Body of pancreas (tissue), 4 donors: ENCODE results near the gene KHNYN. TPM values are rescaled to one million over a fixed set of nuclear protein-coding genes. Genes with fewer than 3 reads are reported as not detected.

Source experiments
- ATAC-seq: fragments of 150-250 bp; one replicate; pipeline ENCODE4 v1.9.1; 2016
- DNase-seq, 4 donors: peaks; one replicate each; pipeline ENCODE4 v3.0.0-alpha.2; 2019
- H3K27ac ChIP-seq, 4 donors: fragments of 200-600 bp; sonication (generic); 1 replicate in 3 of 4; 2 replicates in 1 of 4; pipeline versions ENCODE4 v1.5.1 to v1.6.1; 2016 to 2019; ENCODE audit warnings: mild to moderate bottlenecking in 1 of 4, mixed read lengths in 1 of 4, moderate library complexity in 1 of 4
- H3K27me3 ChIP-seq, 2 donors: fragments of 200-600 bp; sonication (generic); one replicate each; pipeline ENCODE4 v1.6.0; 2016; ENCODE audit warnings: mild to moderate bottlenecking in 1 of 2
- H3K36me3 ChIP-seq, 2 donors: fragments of 200-600 bp; sonication (generic); replicated peaks in 1 of 2; 2 replicates each; pipeline ENCODE4 v1.5.1; 2016; ENCODE audit warnings: low read depth in 2 of 2; ENCODE audit not compliant: insufficient read depth in 1 of 2
- H3K4me1 ChIP-seq: fragments of 200-600 bp; sonication (generic); one replicate; pipeline ENCODE4 v1.6.0; 2016
- H3K4me3 ChIP-seq, 2 donors: fragments of 200-600 bp; sonication (generic); 1 replicate in 1 of 2; 2 replicates in 1 of 2; pipeline ENCODE4 v1.5.1; 2016 to 2019
- H3K9me3 ChIP-seq, 3 donors: fragments of 200-600 bp; sonication (generic); 1 replicate in 2 of 3; 2 replicates in 1 of 3; pipeline ENCODE4 v1.5.1; 2016
- POLR2A ChIP-seq, 3 donors: fragments of 450-650 bp; IDR thresholded peaks; one replicate each; pipeline ENCODE4 v1.6.1; 2016; ENCODE audit warnings: antibody characterized with exemption in 3 of 3, mild to moderate bottlenecking in 2 of 3
- WGBS, 2 donors: methylation state at CpG; one replicate each; pipeline ENCODE4 v1.1.5; 2017; 5-methylcytosine and 5-hydroxymethylcytosine counted together
- intact Hi-C: fragments of 100-400 bp; cut with DNase I; formaldehyde crosslinking; loops from one replicate; pipeline ENCODE4 v1.15.1; 2023
- total RNA-seq, 2 donors: library from RNA; depleted of rRNA; stranded (reverse); fragments of >200 nt; gene quantifications; one replicate each; pipeline ENCODE4 v1.1.0, GENCODE V29; 2016
- TF ChIP-seq, protein P1 (sequence below), 7 experiments: fragments of 450-650 bp in 4 of 7; fragments of 200-600 bp in 3 of 7; sonication (generic) in 3 of 7; IDR thresholded peaks; one replicate each; pipeline ENCODE4 v1.5.1; 2016 to 2019; ENCODE audit warnings: antibody characterized with exemption in 7 of 7

The KHNYN gene
- total RNA-seq, 2 donors from 2014 or later = 43.8 TPM

DNA sequence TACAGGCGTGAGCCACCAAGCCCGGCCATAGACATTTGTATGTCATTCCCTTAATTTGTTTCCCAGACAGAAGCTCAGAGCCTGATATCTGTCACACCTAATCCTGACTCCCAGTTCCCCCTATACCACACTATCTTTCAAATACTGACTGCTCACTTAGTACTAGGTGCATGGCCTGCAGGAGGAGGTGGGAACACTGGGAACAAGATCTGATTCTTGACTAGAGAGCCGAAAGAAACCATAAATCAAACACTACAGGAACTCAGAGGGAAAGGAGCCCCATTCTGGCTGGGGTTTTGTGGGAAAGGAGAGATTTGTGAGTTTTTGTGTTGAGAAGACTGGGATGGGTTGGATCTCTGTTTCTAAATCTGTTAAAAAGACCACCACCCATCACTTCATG lies 4.9 kb downstream of the KHNYN start:
- H3K4me1 ChIP-seq = peaks cover 37% of the 10 kb centered on the region

GRCh38 chr14:24435192-24435810 lies 5.5 kb downstream of the KHNYN start:
- Histone ChIP-seq H3K36me3 (peaks cover 9 to 16% of the 10 kb centered on the region in 2 donors), H3K4me1 (peaks cover 43% of the 10 kb centered on the region), H3K9me3 (no peaks in the 10 kb centered on the region), H3K4me3 (no peak overlapping the region), H3K27ac (no peak overlapping the region), H3K27me3 (no peaks in the 10 kb centered on the region)
- TF ChIP-seq, protein P1, sequence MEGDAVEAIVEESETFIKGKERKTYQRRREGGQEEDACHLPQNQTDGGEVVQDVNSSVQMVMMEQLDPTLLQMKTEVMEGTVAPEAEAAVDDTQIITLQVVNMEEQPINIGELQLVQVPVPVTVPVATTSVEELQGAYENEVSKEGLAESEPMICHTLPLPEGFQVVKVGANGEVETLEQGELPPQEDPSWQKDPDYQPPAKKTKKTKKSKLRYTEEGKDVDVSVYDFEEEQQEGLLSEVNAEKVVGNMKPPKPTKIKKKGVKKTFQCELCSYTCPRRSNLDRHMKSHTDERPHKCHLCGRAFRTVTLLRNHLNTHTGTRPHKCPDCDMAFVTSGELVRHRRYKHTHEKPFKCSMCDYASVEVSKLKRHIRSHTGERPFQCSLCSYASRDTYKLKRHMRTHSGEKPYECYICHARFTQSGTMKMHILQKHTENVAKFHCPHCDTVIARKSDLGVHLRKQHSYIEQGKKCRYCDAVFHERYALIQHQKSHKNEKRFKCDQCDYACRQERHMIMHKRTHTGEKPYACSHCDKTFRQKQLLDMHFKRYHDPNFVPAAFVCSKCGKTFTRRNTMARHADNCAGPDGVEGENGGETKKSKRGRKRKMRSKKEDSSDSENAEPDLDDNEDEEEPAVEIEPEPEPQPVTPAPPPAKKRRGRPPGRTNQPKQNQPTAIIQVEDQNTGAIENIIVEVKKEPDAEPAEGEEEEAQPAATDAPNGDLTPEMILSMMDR (IDR thresholded peaks at IDR 0.05) = no peak
- TF ChIP-seq POLR2A (IDR thresholded peaks at IDR 0.05) = no peak
- DNase-seq = no peak
- intact Hi-C loops = loop anchor here (10.0 kb wide), 1 partner anchor 100 kb away; the partner anchor contains the start of genes ADCY4 and RIPK3
- WGBS, 2 donors = 66 to 68% methylated on average over 2 of the region's 2 CpGs
- ATAC-seq = no peak

More for the DNA sequence above, 4.9 kb downstream of the KHNYN start:
- H3K4me3 ChIP-seq = no peak overlapping the region
- H3K27ac ChIP-seq = no peak overlapping the region
- peaks cover 9 to 15% of the 10 kb centered on the region in 2 donors for H3K36me3 ChIP-seq
- intact Hi-C loops = loop anchor here (5.0 to 10.0 kb wide), 2 partner anchors 62 to 100 kb away; partner anchors contain the start of genes ADCY4 and RIPK3
- ATAC-seq (no peak), DNase-seq (no peak)
- 58 to 79% methylated on average over 3 of the region's 3 CpGs for WGBS, 2 donors
- TF ChIP-seq, protein P1 (IDR thresholded peaks at IDR 0.05) = no peak
- no peak for TF ChIP-seq POLR2A (IDR thresholded peaks at IDR 0.05)
- H3K27me3 ChIP-seq = no peaks in the 10 kb centered on the region
- no peaks in the 10 kb centered on the region for H3K9me3 ChIP-seq

DNA sequence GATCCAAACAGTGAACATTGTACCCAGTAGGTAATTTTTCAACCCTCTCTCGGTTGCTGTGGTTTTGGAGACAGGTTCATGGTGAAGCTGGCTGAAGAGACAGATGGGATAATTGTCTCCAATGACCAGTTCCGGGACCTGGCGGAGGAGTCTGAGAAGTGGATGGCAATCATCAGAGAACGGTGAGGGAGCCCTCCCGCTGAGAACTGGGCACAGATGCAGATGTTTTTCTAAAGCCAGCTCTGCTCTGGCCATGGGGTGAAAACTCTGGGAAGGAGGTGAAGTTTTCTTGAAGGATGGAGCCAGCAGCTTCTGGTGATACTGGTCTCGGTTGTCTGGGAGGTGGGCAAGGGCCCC lies 6.2 kb downstream of the KHNYN start:
- 55 to 57% methylated on average over 6 of the region's 6 CpGs for WGBS, 2 donors
- Histone ChIP-seq H3K36me3 (peaks cover 9 to 16% of the 10 kb centered on the region in 2 donors), H3K27ac (peak overlapping the region in 3 of 4 donors; percentile 39 to 58 (median 55)), H3K4me1 (peaks cover 43% of the 10 kb centered on the region), H3K4me3 (no peak overlapping the region), H3K27me3 (no peaks in the 10 kb centered on the region), H3K9me3 (no peaks in the 10 kb centered on the region)
- DNase-seq = no peak
- intact Hi-C loops = loop anchor here (10.0 kb wide), 1 partner anchor 101 kb away; the partner anchor contains the start of genes ADCY4 and RIPK3
- TF ChIP-seq, protein P1 (IDR thresholded peaks at IDR 0.05) = no peak
- TF ChIP-seq POLR2A (IDR thresholded peaks at IDR 0.05) = no peak
- no peak for ATAC-seq

DNA sequence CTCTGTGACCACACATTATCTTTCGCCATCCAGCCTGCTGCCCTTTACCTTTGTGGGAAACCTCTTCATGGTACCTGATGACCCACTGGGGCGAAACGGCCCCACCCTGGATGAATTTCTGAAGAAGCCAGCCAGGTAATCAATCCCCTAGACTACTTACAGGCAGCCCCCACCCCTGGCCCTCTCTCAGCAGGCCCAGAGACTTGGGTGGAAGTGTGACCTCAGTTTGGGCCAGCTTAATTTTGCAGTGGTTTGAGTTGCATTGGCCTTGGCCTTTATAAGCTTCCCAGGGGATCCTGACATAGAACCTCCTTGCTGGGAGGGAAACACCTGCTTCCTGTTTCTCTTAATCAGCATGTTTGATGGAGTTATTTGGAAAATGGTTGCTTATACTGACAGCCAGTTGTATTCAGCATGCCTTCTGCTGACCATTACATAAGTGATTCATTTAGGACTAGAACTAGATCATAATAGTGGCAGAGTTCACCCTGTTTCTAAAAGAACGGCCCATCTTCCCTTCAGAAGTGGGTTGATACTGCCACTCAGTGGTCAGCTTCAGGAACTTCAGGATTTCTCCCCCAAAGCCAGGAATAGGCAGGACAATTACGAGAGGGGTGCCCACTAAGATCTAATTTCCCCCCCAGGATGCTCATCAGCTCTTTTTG lies 6.7 kb downstream of the KHNYN start:
- H3K27me3 ChIP-seq = no peaks in the 10 kb centered on the region
- H3K4me3 ChIP-seq = no peak overlapping the region
- DNase-seq = peak in 3 of 4 donors; percentile 48 to 59 (median 54)
- intact Hi-C loops = loop anchor here (10.0 kb wide), 1 partner anchor 102 kb away; the partner anchor contains the start of genes ADCY4 and RIPK3
- no peak for TF ChIP-seq POLR2A (IDR thresholded peaks at IDR 0.05)
- TF ChIP-seq, protein P1 (IDR thresholded peaks at IDR 0.05) = peak; percentile 70 to 92 (median 86)
- 38 to 41% methylated on average over 5 of the region's 5 CpGs for WGBS, 2 donors
- peaks cover 9 to 16% of the 10 kb centered on the region in 2 donors for H3K36me3 ChIP-seq
- no peaks in the 10 kb centered on the region for H3K9me3 ChIP-seq
- peak overlapping the region in 3 of 4 donors; percentile 39 to 58 (median 55) for H3K27ac ChIP-seq
- ATAC-seq = peak; percentile 75
- peaks cover 43% of the 10 kb centered on the region for H3K4me1 ChIP-seq
